ENCODE results near the gene SIPA1L3.

GRCh38 chr19:38082256-38083118 is 175.5 kb downstream of the SIPA1L3 start:
- TF ChIP-seq, protein P1, sequence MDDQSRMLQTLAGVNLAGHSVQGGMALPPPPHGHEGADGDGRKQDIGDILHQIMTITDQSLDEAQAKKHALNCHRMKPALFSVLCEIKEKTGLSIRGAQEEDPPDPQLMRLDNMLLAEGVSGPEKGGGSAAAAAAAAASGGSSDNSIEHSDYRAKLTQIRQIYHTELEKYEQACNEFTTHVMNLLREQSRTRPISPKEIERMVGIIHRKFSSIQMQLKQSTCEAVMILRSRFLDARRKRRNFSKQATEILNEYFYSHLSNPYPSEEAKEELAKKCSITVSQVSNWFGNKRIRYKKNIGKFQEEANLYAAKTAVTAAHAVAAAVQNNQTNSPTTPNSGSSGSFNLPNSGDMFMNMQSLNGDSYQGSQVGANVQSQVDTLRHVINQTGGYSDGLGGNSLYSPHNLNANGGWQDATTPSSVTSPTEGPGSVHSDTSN (IDR thresholded peaks at IDR 0.05): no peak
- TF ChIP-seq, protein P2, sequence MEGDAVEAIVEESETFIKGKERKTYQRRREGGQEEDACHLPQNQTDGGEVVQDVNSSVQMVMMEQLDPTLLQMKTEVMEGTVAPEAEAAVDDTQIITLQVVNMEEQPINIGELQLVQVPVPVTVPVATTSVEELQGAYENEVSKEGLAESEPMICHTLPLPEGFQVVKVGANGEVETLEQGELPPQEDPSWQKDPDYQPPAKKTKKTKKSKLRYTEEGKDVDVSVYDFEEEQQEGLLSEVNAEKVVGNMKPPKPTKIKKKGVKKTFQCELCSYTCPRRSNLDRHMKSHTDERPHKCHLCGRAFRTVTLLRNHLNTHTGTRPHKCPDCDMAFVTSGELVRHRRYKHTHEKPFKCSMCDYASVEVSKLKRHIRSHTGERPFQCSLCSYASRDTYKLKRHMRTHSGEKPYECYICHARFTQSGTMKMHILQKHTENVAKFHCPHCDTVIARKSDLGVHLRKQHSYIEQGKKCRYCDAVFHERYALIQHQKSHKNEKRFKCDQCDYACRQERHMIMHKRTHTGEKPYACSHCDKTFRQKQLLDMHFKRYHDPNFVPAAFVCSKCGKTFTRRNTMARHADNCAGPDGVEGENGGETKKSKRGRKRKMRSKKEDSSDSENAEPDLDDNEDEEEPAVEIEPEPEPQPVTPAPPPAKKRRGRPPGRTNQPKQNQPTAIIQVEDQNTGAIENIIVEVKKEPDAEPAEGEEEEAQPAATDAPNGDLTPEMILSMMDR (IDR thresholded peaks at IDR 0.05): no peak
- TF ChIP-seq ZFP36 (IDR thresholded peaks at IDR 0.05; ENCODE audit: borderline replicate concordance, partially characterized antibody) (no peak), ZNF302 (CRISPR knock-in tag; IDR thresholded peaks at IDR 0.05) (no peak), EP300 (IDR thresholded peaks at IDR 0.05) (no peak), ZSCAN20 (CRISPR knock-in tag; IDR thresholded peaks at IDR 0.05) (no peak), USF2 (IDR thresholded peaks at IDR 0.05) (no peak)
- TF ChIP-seq, protein P3, sequence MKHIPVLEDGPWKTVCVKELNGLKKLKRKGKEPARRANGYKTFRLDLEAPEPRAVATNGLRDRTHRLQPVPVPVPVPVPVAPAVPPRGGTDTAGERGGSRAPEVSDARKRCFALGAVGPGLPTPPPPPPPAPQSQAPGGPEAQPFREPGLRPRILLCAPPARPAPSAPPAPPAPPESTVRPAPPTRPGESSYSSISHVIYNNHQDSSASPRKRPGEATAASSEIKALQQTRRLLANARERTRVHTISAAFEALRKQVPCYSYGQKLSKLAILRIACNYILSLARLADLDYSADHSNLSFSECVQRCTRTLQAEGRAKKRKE (CRISPR knock-in tag; IDR thresholded peaks at IDR 0.05; ENCODE audit: low read depth): no peak
